ENCODE data around the gene SLC4A2.

SLC4A2 gene

GRCh38 chr7:151028948-151029501, 30.4 kb upstream of the SLC4A2 start (continued):
- TF ChIP-seq PRDM2 (tag by site-specific recombination; IDR thresholded peaks at IDR 0.05; ENCODE audit: borderline replicate concordance): no peak

- H3K27ac ChIP-seq (ENCODE audit: extremely low read depth, low read depth, low read length): no peak overlapping the region
- peaks cover 0 to 42% of the 10 kb centered on the region in 2 experiments; a peak in 1 of 3 replicates for H3K36me3 ChIP-seq (ENCODE audit: control insufficient read depth in 2 of 2, insufficient read depth in 1 of 2, low read length in 2 of 2)
- TF ChIP-seq ZNF362 (tag by site-specific recombination; IDR thresholded peaks at IDR 0.05) (no peak), ZNF510 (tag by site-specific recombination; IDR thresholded peaks at IDR 0.05; ENCODE audit: insufficient replicate concordance) (no peak), OVOL3 (tag by site-specific recombination; IDR thresholded peaks at IDR 0.05) (no peak), KLF16 (tag by site-specific recombination; IDR thresholded peaks at IDR 0.05) (no peak)
- ChIA-PET POLR2A (no interaction called here), CTCF (interaction anchor here (0.6 kb wide), 1 partner anchor 1278 kb away, joined by 3 read pairs; no protein-coding TSS in a partner anchor)
- H3K9me3 ChIP-seq (ENCODE audit: control insufficient read depth, insufficient read depth, low read depth, low read length): no peaks in the 10 kb centered on the region
- H3K4me1 ChIP-seq (ENCODE audit: control insufficient read depth, insufficient read depth, low read length): no peaks in the 10 kb centered on the region
- no peak overlapping the region for H3K4me3 ChIP-seq (ENCODE audit: low read depth, low read length)
These were observed 28.4 kb upstream of the SLC4A2 start for GRCh38 chr7:151031011-151031410.

- Histone ChIP-seq H3K4me3 (ENCODE audit: low read depth, low read length) (no peak overlapping the region), H3K27ac (ENCODE audit: extremely low read depth, low read depth, low read length) (no peak overlapping the region), H3K9me3 (ENCODE audit: control insufficient read depth, insufficient read depth, low read depth, low read length) (no peaks in the 10 kb centered on the region), H3K36me3 (ENCODE audit: control insufficient read depth in 2 of 2, insufficient read depth in 1 of 2, low read length in 2 of 2) (peaks cover 0 to 60% of the 10 kb centered on the region in 2 experiments; a peak in 1 of 3 replicates), H3K4me1 (ENCODE audit: control insufficient read depth, insufficient read depth, low read length) (no peaks in the 10 kb centered on the region)
- TF ChIP-seq ZNF155 (tag by site-specific recombination; IDR thresholded peaks at IDR 0.05) (no peak), GLI4 (tag by site-specific recombination; IDR thresholded peaks at IDR 0.05) (no peak), ZNF510 (tag by site-specific recombination; IDR thresholded peaks at IDR 0.05; ENCODE audit: insufficient replicate concordance) (no peak), ZBTB6 (tag by site-specific recombination; IDR thresholded peaks at IDR 0.05) (no peak), ZNF341 (tag by site-specific recombination; IDR thresholded peaks at IDR 0.05; ENCODE audit: low read depth) (no peak), GLIS1 (tag by site-specific recombination; IDR thresholded peaks at IDR 0.05) (peak; percentile 45; the same call in 1 of the 2 replicates), ZNF654 (tag by site-specific recombination; IDR thresholded peaks at IDR 0.05; ENCODE audit: low read depth) (no peak), TRIM28 (IDR thresholded peaks at IDR 0.05; ENCODE audit: borderline replicate concordance, low read length) (no peak)
- CTCF ChIA-PET: interaction anchor here (0.6 to 1.1 kb wide), 3 partner anchors 16 to 77 kb away, joined by 3 to 5 read pairs (median 3); no protein-coding TSS in a partner anchor
- POLR2A ChIA-PET: interaction anchor here (1.0 kb wide), 1 partner anchor 76 kb away, joined by 3 read pairs; no protein-coding TSS in a partner anchor
These were observed 26.2 kb upstream of the SLC4A2 start for GRCh38 chr7:151032936-151033863.
